B cell (primary cell): Measurements from ENCODE around the gene TOM1L2. TPM values are rescaled to one million over a fixed set of nuclear protein-coding genes. Genes with fewer than 3 reads are reported as not detected.

Experiments
- ATAC-seq: fragments of 200-7000 bp; cut with Tn5 transposase; one replicate; pipeline ENCODE4 v1.10.0; 2021; ENCODE audit warnings: low read depth, mild to moderate bottlenecking, moderate number of reproducible peaks, moderate library complexity
- CTCF ChIA-PET: fragments of 350-600 bp; sonication (Branson Sonifier 250); formaldehyde crosslinking; loops from one replicate; lab custom pipeline; 2021; ENCODE audit warnings: antibody characterized with exemption, inconsistent platforms; lab: Charles Lee
- POLR2A ChIA-PET: fragments of 350-600 bp; sonication (Branson Sonifier 250); formaldehyde crosslinking; loops from one replicate; lab custom pipeline; 2021; ENCODE audit warnings: antibody characterized with exemption; lab: Charles Lee
- DNase-seq: peaks from one replicate; pipeline ENCODE4 v3.0.0; 2013
- H2AFZ ChIP-seq: 2 replicates; pipeline ENCODE4 v1.6.1; 2012; ENCODE audit warnings: mild to moderate bottlenecking, low read depth, low read length; ENCODE audit not compliant: insufficient read depth, poor library complexity, severe bottlenecking
- H3K27ac ChIP-seq, 2 donors: 1 replicate in 1 of 2; 2 replicates in 1 of 2; pipeline ENCODE4 v1.5.1; 2012 to 2013; ENCODE audit warnings: low read length in 2 of 2, mild to moderate bottlenecking in 2 of 2, moderate library complexity in 1 of 2
- H3K27me3 ChIP-seq, 4 experiments: fragments of 200-600 bp in 1 of 4; sonication (generic) in 1 of 4; replicated peaks in 1 of 4; 1 replicate in 2 of 4; 2 replicates in 2 of 4; pipeline versions ENCODE4 v1.6.1 to v1.7.0; 2013 to 2016; ENCODE audit warnings: low read length in 3 of 4, mild to moderate bottlenecking in 2 of 4, mixed read lengths in 1 of 4, moderate library complexity in 1 of 4; ENCODE audit not compliant: insufficient read depth in 4 of 4, control insufficient read depth in 3 of 4; ENCODE audit errors: control extremely low read depth in 1 of 4
- H3K36me3 ChIP-seq, 2 experiments: replicated peaks in 1 of 2; 1 replicate in 1 of 2; 2 replicates in 1 of 2; pipeline versions ENCODE4 v1.6.1 to v1.7.1; 2013; ENCODE audit warnings: low read length in 1 of 2; ENCODE audit not compliant: insufficient read depth in 2 of 2, control insufficient read depth in 1 of 2; ENCODE audit errors: control extremely low read depth in 1 of 2, extremely low read depth in 1 of 2
- H3K4me1 ChIP-seq, 2 donors: fragments of 200-600 bp in 1 of 2; sonication (generic) in 1 of 2; 1 replicate in 1 of 2; 2 replicates in 1 of 2; pipeline versions ENCODE4 v1.5.1 to v1.6.1; 2013 to 2017; ENCODE audit warnings: low read length in 2 of 2; ENCODE audit not compliant: control insufficient read depth in 2 of 2, insufficient read depth in 2 of 2
- H3K4me2 ChIP-seq: replicated peaks from 2 replicates; pipeline ENCODE3; 2012; ENCODE audit warnings: mild to moderate bottlenecking, low read depth, low read length; ENCODE audit not compliant: poor library complexity, severe bottlenecking
- H3K4me3 ChIP-seq, 5 experiments: fragments of 200-600 bp in 1 of 5; sonication (generic) in 1 of 5; 1 replicate in 3 of 5; 2 replicates in 2 of 5; pipeline versions ENCODE4 v1.5.1 to v1.7.0; 2011 to 2016; ENCODE audit warnings: low read length in 4 of 5, mild to moderate bottlenecking in 4 of 5, low read depth in 2 of 5, control low read depth in 1 of 5, moderate library complexity in 1 of 5; ENCODE audit not compliant: insufficient read depth in 1 of 5; ENCODE audit errors: control extremely low read depth in 1 of 5, extremely low read depth in 1 of 5
- H3K79me2 ChIP-seq: fragments of 200-600 bp; sonication (generic); one replicate; pipeline ENCODE4 v1.6.0; 2016; ENCODE audit warnings: low read length; ENCODE audit not compliant: control insufficient read depth, insufficient read depth
- H3K9ac ChIP-seq: fragments of 200-600 bp; sonication (generic); 2 replicates; pipeline ENCODE4 v1.6.1; 2017; ENCODE audit warnings: mild to moderate bottlenecking, low read length, moderate library complexity
- H3K9me3 ChIP-seq, 3 donors: one replicate each; pipeline versions ENCODE4 v1.6.1 to v1.7.1; 2013; ENCODE audit warnings: low read length in 2 of 3; ENCODE audit not compliant: control insufficient read depth in 2 of 3, insufficient read depth in 1 of 3; ENCODE audit errors: control extremely low read depth in 1 of 3
- H4K20me1 ChIP-seq: 2 replicates; pipeline ENCODE4 v1.6.0; 2012; ENCODE audit warnings: mild to moderate bottlenecking, low read length; ENCODE audit not compliant: insufficient read depth, control insufficient read depth, poor library complexity, severe bottlenecking
- H3K27ac Mint-ChIP-seq: one replicate; pipeline ENCODE4 v1.8.0; 2021; ENCODE audit warnings: mixed read lengths
- H3K27me3 Mint-ChIP-seq: one replicate; pipeline ENCODE4 v1.8.0; 2021; ENCODE audit warnings: mixed read lengths
- H3K4me1 Mint-ChIP-seq: one replicate; pipeline ENCODE4 v1.8.0; 2021; ENCODE audit warnings: mixed read lengths
- H3K4me3 Mint-ChIP-seq: one replicate; pipeline ENCODE4 v1.8.0; 2021; ENCODE audit warnings: mixed read lengths
- H3K9me3 Mint-ChIP-seq: one replicate; pipeline ENCODE4 v1.8.0; 2022; ENCODE audit warnings: mixed read lengths; ENCODE audit not compliant: insufficient read depth
- EZH2 ChIP-seq: IDR thresholded peaks from 2 replicates; pipeline ENCODE4 v1.6.1; 2012; ENCODE audit warnings: borderline replicate concordance, low read depth, mild to moderate bottlenecking, moderate library complexity, low read length; ENCODE audit not compliant: insufficient read depth, poor library complexity, severe bottlenecking
- WGBS: methylation state at CpG from one replicate; pipeline ENCODE4 v1.1.5; 2013; ENCODE audit warnings: missing lambda C conversion rate; ENCODE audit not compliant: insufficient coverage; 5-methylcytosine and 5-hydroxymethylcytosine counted together
- intact Hi-C: fragments of 100-400 bp; cut with micrococcal nuclease; formaldehyde crosslinking; loops from one replicate; pipeline ENCODE4 v1.10.0; 2022
- polyA plus RNA-seq: library from polyadenylated mRNA; depleted of rRNA; stranded (reverse); fragments of >200 nt; gene quantifications from 2 replicates; pipeline ENCODE4 v1.2.3, GENCODE V29; 2012
- total RNA-seq, 2 donors: library from RNA; stranded (reverse); fragments of 120-200 nt in 1 of 2; gene quantifications; 1 replicate in 1 of 2; 2 replicates in 1 of 2; pipeline versions ENCODE4 v1.2.3 to v1.2.4, GENCODE V29; 2013 to 2022
- TF ChIP-seq, protein P1 (sequence below): fragments of 200-600 bp; IDR thresholded peaks from one replicate; pipeline ENCODE4 v1.8.0; 2022; ENCODE audit warnings: antibody characterized with exemption, mild to moderate bottlenecking

Gene TOM1L2
- total and polyA plus RNA-seq, 2 donors (not counting 1 experiment from before 2014, with no cell fraction given): 25.1 to 29.7 TPM

DNA sequence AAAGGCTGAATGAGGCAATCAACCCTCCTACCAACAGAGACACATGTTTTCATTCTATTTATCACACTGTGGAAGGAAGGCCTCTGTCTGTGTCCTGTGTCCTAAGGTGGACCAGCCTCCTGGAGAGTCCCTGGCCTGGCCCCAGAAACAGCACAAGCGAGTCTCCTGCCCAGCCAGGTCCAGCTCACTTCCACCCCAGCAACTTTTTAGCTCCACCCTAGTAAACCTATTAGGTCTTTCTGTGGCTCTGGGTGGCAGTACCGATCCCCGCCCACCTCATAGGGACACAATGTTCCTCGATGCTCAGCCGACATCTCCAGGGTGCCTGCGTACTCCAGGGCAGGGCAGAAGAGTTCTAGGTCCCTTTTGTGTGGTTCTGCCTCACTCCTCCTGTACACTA, 11.2 kb upstream of the TOM1L2 start:
- Histone ChIP-seq H3K4me1 (no peaks in the 10 kb centered on the region), H3K9ac (no peak overlapping the region), H3K4me3 (no peak overlapping the region), H3K79me2 (no peaks in the 10 kb centered on the region), H3K9me3 (peaks cover 0 to 8% (median 0%) of the 10 kb centered on the region in 3 donors), H3K27ac (no peak overlapping the region), H3K4me2 (no peak overlapping the region), H3K27me3 (no peaks in the 10 kb centered on the region), H2AFZ (no peak overlapping the region), H4K20me1 (no peaks in the 10 kb centered on the region), H3K36me3 (no peaks in the 10 kb centered on the region)
- intact Hi-C loops: no loop called here
- Mint-ChIP-seq H3K4me3 (no peak overlapping the region), H3K9me3 (no peaks in the 10 kb centered on the region), H3K27me3 (no peaks in the 10 kb centered on the region), H3K27ac (no peak overlapping the region), H3K4me1 (peaks cover 5% of the 10 kb centered on the region)
- ATAC-seq (no peak), DNase-seq (no peak)
- ChIA-PET CTCF (no interaction called here), POLR2A (no interaction called here)
- WGBS: 92% methylated on average over 5 of the region's 6 CpGs
- TF ChIP-seq, protein P1, sequence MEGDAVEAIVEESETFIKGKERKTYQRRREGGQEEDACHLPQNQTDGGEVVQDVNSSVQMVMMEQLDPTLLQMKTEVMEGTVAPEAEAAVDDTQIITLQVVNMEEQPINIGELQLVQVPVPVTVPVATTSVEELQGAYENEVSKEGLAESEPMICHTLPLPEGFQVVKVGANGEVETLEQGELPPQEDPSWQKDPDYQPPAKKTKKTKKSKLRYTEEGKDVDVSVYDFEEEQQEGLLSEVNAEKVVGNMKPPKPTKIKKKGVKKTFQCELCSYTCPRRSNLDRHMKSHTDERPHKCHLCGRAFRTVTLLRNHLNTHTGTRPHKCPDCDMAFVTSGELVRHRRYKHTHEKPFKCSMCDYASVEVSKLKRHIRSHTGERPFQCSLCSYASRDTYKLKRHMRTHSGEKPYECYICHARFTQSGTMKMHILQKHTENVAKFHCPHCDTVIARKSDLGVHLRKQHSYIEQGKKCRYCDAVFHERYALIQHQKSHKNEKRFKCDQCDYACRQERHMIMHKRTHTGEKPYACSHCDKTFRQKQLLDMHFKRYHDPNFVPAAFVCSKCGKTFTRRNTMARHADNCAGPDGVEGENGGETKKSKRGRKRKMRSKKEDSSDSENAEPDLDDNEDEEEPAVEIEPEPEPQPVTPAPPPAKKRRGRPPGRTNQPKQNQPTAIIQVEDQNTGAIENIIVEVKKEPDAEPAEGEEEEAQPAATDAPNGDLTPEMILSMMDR: no peak
- TF ChIP-seq EZH2: no peak

DNA sequence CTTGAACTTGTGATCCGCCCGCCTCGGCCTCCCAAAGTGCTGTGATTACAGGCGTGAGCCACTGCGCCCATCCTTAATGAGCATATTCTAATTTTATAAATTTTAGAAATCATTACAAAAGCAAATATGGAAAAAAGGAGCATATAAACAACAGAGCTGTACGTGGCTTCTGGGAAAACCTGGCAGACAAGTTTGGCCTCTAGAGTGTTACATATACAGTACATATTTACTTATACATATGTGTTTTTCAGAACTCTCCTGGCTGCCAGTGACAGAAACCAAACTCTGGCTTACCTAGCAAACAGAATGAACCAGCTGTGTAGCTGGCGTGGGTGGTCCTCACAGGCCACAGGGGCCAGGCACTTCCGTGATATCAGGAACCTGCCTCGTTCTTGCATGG, 10.6 kb upstream of the TOM1L2 start:
- H3K27me3 ChIP-seq: no peaks in the 10 kb centered on the region
- no peak overlapping the region for H3K4me3 ChIP-seq
- H3K36me3 ChIP-seq: no peaks in the 10 kb centered on the region
- POLR2A ChIA-PET: no interaction called here
- no peaks in the 10 kb centered on the region for H3K79me2 ChIP-seq
- H3K9ac ChIP-seq: no peak overlapping the region
- WGBS: 98% methylated on average over 3 of the region's 9 CpGs
- TF ChIP-seq, protein P1: no peak
- no peak for TF ChIP-seq EZH2
- Mint-ChIP-seq H3K4me1 (peaks cover 5% of the 10 kb centered on the region), H3K9me3 (no peaks in the 10 kb centered on the region), H3K27me3 (no peaks in the 10 kb centered on the region), H3K27ac (no peak overlapping the region), H3K4me3 (no peak overlapping the region)
- DNase-seq (no peak), ATAC-seq (no peak)
- H3K4me2 ChIP-seq: no peak overlapping the region
- intact Hi-C loops: no loop called here
- H3K9me3 ChIP-seq: peaks cover 0 to 8% (median 0%) of the 10 kb centered on the region in 3 donors
- CTCF ChIA-PET: no interaction called here
- no peaks in the 10 kb centered on the region for H3K4me1 ChIP-seq
- H4K20me1 ChIP-seq: no peaks in the 10 kb centered on the region
- H3K27ac ChIP-seq: no peak overlapping the region
- no peak overlapping the region for H2AFZ ChIP-seq
